ENCODE data around the gene HIVEP2. TPM values are rescaled to one million over a fixed set of nuclear protein-coding genes. Genes with fewer than 3 reads are reported as not detected.

HIVEP2 gene
- total and polyA plus RNA-seq, 2 experiments from 2014 or later, result 8.3 to 21.0 TPM

DNA sequence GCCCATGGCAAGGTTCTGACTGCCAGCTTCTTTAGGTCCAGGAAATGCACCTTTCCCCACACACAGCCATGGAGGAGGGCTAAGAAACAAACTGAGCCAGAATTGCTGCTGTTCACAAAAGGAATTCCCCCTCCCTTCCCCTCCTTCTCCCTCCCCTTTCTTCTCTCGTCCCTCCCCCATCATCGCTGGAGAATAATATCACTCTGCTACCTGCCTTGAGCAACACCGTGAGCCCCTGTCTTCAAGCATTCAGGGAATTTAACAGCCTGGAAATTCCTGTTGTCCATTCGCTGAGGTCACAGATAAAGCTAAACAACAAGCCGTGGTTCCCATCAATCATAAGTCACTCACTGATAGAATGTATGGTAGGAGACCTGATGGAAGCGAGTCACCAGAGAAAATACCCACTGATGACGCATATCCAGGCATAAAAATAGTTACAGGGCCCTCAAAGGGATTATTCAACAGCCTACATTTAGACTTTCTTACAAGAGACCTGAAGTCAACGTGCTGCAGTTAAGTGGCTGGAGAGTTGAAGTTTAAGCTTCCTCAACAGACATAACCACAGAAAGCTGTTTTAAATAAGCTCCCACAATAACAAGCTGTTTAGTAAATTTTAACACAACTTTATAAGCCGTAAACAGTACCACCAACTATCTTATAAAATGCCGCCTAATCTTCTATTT is 59.7 kb downstream of the HIVEP2 start:
- peak overlapping the region; percentile 84 for H3K27ac ChIP-seq
- peaks cover 60% of the 10 kb centered on the region for H3F3A ChIP-seq (ENCODE audit: insufficient read depth)
- H3K36me3 ChIP-seq (ENCODE audit: low read depth), result no peaks in the 10 kb centered on the region
- in situ Hi-C loops (cut with MboI), result no loop called here
- peak; percentile 92 for DNase-seq
- 9 to 11% methylated on average over 10 of the region's 10 CpGs for WGBS, 2 experiments (ENCODE audit: low coverage in 1 of 2, low lambda C conversion rate in 2 of 2, missing lambda C conversion rate in 2 of 2)
- H3K9me2 ChIP-seq (ENCODE audit: insufficient read depth), result no peaks in the 10 kb centered on the region
- H3K79me2 ChIP-seq (ENCODE audit: insufficient read depth), result peaks cover 96% of the 10 kb centered on the region
- peak overlapping the region; percentile 40; the same call in 1 of the 2 replicates for H2AFZ ChIP-seq
- H3K4me1 ChIP-seq (ENCODE audit: insufficient read depth), result peaks cover 67% of the 10 kb centered on the region
- H4K20me1 ChIP-seq (ENCODE audit: insufficient read depth), result no peaks in the 10 kb centered on the region
- H3K4me3 ChIP-seq, result peak overlapping the region; percentile 66
- H3K9me3 ChIP-seq (ENCODE audit: low read depth), result no peaks in the 10 kb centered on the region
- H3K9ac ChIP-seq, result peak overlapping the region; percentile 70
- TF ChIP-seq EZH2phosphoT487 (IDR thresholded peaks at IDR 0.05; ENCODE audit: insufficient read depth, low read depth), result no peak
- no peak for TF ChIP-seq EZH2 (IDR thresholded peaks at IDR 0.05; ENCODE audit: insufficient read depth, poor library complexity, severe bottlenecking)
- peak overlapping the region; percentile 80 for H3K4me2 ChIP-seq (ENCODE audit: unreplicated experiment)
- no peaks in the 10 kb centered on the region for H3K27me3 ChIP-seq (replicated peaks; ENCODE audit: insufficient read depth)

DNA sequence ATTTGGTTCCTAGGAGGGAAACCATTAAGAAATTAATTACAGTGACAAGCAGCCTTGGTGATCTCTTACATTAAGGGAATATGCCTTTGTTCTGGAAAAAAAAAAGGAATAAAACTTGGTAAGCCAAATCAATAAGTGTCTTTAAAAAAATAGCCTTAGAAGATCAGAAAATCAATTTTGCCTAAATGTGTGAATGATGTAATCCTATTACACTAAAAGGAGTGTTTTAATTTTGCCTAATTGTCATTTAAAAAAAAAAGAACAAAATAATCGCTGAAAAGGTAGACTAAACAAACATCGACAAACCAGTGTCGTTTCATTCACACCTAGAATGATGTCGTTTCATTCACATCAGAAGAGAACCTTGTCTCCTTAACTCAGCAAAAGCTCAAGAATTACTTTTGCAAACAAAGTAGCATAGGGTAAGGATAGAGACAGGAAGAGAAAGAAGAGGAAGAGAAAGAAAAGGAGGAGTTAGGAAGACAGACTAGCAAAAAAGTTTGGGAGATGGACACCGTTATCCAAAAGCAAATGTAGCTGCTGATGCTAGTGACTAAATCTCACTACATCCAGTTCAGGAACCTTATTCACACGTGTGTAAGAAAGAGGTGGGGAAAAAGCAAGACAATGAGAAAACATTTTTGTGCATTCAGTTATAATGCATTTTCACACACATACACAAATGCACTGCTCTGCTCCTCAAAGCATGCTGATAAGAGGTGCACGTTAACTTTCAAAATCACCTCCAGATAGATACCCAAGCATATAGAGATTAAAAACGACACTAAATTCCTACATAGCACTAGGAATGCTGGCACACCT is 60.6 kb downstream of the HIVEP2 start:
- peak; percentile 26 for DNase-seq
- Histone ChIP-seq H3K4me1 (ENCODE audit: insufficient read depth) (peaks cover 67% of the 10 kb centered on the region), H3K4me3 (peak overlapping the region; percentile 66), H3K27ac (peak overlapping the region; percentile 84), H3K9me3 (ENCODE audit: low read depth) (no peaks in the 10 kb centered on the region), H2AFZ (peak overlapping the region; percentile 40; the same call in 1 of the 2 replicates), H3K79me2 (ENCODE audit: insufficient read depth) (peaks cover 96% of the 10 kb centered on the region), H3K36me3 (ENCODE audit: low read depth) (no peaks in the 10 kb centered on the region), H4K20me1 (ENCODE audit: insufficient read depth) (no peaks in the 10 kb centered on the region), H3K9ac (peak overlapping the region; percentile 70), H3F3A (ENCODE audit: insufficient read depth) (peaks cover 60% of the 10 kb centered on the region), H3K4me2 (ENCODE audit: unreplicated experiment) (peak overlapping the region; percentile 80), H3K27me3 (replicated peaks; ENCODE audit: insufficient read depth) (no peaks in the 10 kb centered on the region), H3K9me2 (ENCODE audit: insufficient read depth) (no peaks in the 10 kb centered on the region)
- WGBS, 2 experiments (ENCODE audit: low coverage in 1 of 2, low lambda C conversion rate in 2 of 2, missing lambda C conversion rate in 2 of 2), result 64 to 67% methylated on average over 8 of the region's 8 CpGs
- TF ChIP-seq EZH2 (IDR thresholded peaks at IDR 0.05; ENCODE audit: insufficient read depth, poor library complexity, severe bottlenecking), result no peak
- TF ChIP-seq EZH2phosphoT487 (IDR thresholded peaks at IDR 0.05; ENCODE audit: insufficient read depth, low read depth), result no peak
- in situ Hi-C loops (cut with MboI), result no loop called here

DNA sequence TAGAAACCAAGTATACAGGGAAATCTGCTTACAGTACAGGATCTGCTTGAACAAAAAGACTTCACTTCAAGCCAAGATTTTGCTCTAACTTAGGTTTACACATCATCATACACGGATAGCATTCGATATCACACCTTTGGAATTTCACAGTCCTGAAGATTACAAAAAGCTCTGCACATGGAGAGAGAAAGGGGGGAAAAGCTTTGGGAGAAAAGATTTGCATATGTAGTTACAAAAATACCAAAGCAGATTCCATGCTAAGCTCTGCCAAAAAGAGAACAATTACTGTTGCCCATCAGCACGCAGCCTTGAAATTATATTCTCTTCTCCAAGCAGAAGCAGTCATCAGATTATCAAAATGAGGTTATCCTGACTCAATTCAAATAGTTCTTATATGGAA is 62.0 kb downstream of the HIVEP2 start:
- no peaks in the 10 kb centered on the region for H4K20me1 ChIP-seq (ENCODE audit: insufficient read depth)
- peaks cover 62% of the 10 kb centered on the region for H3F3A ChIP-seq (ENCODE audit: insufficient read depth)
- peak overlapping the region; percentile 80 for H3K4me2 ChIP-seq (ENCODE audit: unreplicated experiment)
- H3K9me3 ChIP-seq (ENCODE audit: low read depth), result no peaks in the 10 kb centered on the region
- H3K4me3 ChIP-seq, result peak overlapping the region; percentile 27
- peaks cover 72% of the 10 kb centered on the region for H3K4me1 ChIP-seq (ENCODE audit: insufficient read depth)
- peaks cover 96% of the 10 kb centered on the region for H3K79me2 ChIP-seq (ENCODE audit: insufficient read depth)
- peak overlapping the region; percentile 84 for H3K27ac ChIP-seq
- no peaks in the 10 kb centered on the region for H3K27me3 ChIP-seq (replicated peaks; ENCODE audit: insufficient read depth)
- 32 to 35% methylated on average over 3 of the region's 3 CpGs for WGBS, 2 experiments (ENCODE audit: low coverage in 1 of 2, low lambda C conversion rate in 2 of 2, missing lambda C conversion rate in 2 of 2)
- H3K9me2 ChIP-seq (ENCODE audit: insufficient read depth), result no peaks in the 10 kb centered on the region
- H3K36me3 ChIP-seq (ENCODE audit: low read depth), result no peaks in the 10 kb centered on the region
- in situ Hi-C loops (cut with MboI), result no loop called here
- no peak for TF ChIP-seq EZH2 (IDR thresholded peaks at IDR 0.05; ENCODE audit: insufficient read depth, poor library complexity, severe bottlenecking)
- no peak for TF ChIP-seq EZH2phosphoT487 (IDR thresholded peaks at IDR 0.05; ENCODE audit: insufficient read depth, low read depth)
- H2AFZ ChIP-seq, result no peak overlapping the region
- peak; percentile 83 for DNase-seq
- peak overlapping the region; percentile 59 for H3K9ac ChIP-seq

DNA sequence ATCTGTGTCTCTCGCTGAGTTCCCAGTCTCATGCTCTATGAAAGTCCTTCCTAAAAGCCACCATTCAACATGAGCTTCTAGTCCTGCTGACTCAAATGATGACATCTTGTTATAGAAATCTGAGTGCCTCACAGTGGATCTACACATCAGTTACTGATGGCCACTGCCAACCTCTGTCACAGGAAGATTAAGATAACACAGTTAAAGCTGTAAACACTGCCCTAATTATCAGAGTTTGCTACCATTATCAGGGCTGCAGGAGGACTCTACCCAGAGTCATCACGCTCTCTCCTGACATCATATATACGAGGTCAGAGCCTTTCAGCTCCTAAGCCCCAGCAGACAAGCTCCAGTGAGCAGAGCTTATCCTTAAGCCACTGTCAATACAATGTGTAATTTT is 63.2 kb downstream of the HIVEP2 start:
- Histone ChIP-seq H3K79me2 (ENCODE audit: insufficient read depth) (peaks cover 96% of the 10 kb centered on the region), H3K4me3 (no peak overlapping the region), H3K27ac (peak overlapping the region; percentile 84), H3K4me1 (ENCODE audit: insufficient read depth) (peaks cover 63% of the 10 kb centered on the region), H2AFZ (no peak overlapping the region), H3K9me2 (ENCODE audit: insufficient read depth) (no peaks in the 10 kb centered on the region), H3K9ac (no peak overlapping the region), H3F3A (ENCODE audit: insufficient read depth) (peaks cover 58% of the 10 kb centered on the region), H4K20me1 (ENCODE audit: insufficient read depth) (no peaks in the 10 kb centered on the region), H3K27me3 (replicated peaks; ENCODE audit: insufficient read depth) (no peaks in the 10 kb centered on the region), H3K36me3 (ENCODE audit: low read depth) (no peaks in the 10 kb centered on the region), H3K9me3 (ENCODE audit: low read depth) (no peaks in the 10 kb centered on the region), H3K4me2 (ENCODE audit: unreplicated experiment) (peak overlapping the region; percentile 80)
- peak; percentile 64 for DNase-seq
- WGBS, 2 experiments (ENCODE audit: low coverage in 1 of 2, low lambda C conversion rate in 2 of 2, missing lambda C conversion rate in 2 of 2), result 96 to 97% methylated on average over 3 of the region's 3 CpGs
- TF ChIP-seq EZH2phosphoT487 (IDR thresholded peaks at IDR 0.05; ENCODE audit: insufficient read depth, low read depth) (no peak), EZH2 (IDR thresholded peaks at IDR 0.05; ENCODE audit: insufficient read depth, poor library complexity, severe bottlenecking) (no peak)
- in situ Hi-C loops (cut with MboI), result no loop called here
